ENCODE measurements around the gene ZNF556. TPM values are rescaled to one million over a fixed set of nuclear protein-coding genes. Genes with fewer than 3 reads are reported as not detected.

The ZNF556 gene
- total and polyA plus RNA-seq, 12 donors = 0.01 to 0.04 (median 0.03) TPM; not detected in 9

DNA sequence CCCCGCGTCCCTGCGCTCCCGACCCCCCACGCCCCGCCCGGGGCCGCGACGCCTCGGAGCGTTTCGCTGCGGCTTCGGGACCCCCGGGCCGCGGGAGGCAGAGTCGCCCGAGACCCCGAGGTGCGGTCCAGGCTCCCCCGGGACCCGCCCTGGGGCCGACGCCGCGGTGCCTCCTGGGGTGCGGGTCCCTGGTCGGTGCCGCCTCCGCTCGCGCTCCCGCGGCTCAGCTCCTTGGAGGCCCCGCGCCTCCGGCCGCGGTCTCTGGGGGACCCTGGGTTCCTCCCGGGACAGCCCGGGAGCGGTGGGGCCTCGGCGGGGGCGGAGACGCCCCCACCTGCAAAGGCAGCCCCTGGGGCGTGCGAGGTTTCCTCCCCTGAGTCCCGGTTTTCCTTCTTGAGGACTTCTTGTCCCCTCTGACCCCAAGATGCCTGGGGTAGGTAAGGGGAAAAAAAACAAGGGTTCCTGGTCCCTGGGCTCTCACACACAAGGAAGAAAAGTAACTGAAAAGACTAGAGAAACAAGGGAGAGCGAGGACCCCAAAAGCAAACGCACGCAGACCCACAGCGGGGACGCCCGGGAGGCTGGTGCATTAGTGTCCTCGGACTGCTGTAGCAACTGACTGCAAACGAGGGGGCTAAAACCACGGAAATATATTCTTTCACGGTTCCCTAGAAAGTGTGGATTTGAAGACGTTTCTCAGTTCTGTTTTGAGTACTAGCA is 25.1 kb upstream of the ZNF556 start:
- WGBS, 2 donors = 3 to 4% methylated on average over 54 to 62 of the region's 62 CpGs
- H3K27me3 ChIP-seq = no peaks in the 10 kb centered on the region
- DNase-seq (peak in 1 of 2 donors; percentile 31), ATAC-seq (no peak)
- TF ChIP-seq, protein P1, sequence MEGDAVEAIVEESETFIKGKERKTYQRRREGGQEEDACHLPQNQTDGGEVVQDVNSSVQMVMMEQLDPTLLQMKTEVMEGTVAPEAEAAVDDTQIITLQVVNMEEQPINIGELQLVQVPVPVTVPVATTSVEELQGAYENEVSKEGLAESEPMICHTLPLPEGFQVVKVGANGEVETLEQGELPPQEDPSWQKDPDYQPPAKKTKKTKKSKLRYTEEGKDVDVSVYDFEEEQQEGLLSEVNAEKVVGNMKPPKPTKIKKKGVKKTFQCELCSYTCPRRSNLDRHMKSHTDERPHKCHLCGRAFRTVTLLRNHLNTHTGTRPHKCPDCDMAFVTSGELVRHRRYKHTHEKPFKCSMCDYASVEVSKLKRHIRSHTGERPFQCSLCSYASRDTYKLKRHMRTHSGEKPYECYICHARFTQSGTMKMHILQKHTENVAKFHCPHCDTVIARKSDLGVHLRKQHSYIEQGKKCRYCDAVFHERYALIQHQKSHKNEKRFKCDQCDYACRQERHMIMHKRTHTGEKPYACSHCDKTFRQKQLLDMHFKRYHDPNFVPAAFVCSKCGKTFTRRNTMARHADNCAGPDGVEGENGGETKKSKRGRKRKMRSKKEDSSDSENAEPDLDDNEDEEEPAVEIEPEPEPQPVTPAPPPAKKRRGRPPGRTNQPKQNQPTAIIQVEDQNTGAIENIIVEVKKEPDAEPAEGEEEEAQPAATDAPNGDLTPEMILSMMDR (IDR thresholded peaks at IDR 0.05) = no peak
- H3K4me1 ChIP-seq = peaks cover 0 to 35% (median 18%) of the 10 kb centered on the region in 9 donors
- H3K27ac ChIP-seq = peak overlapping the region; percentile 88 to 97 (median 91)
- H3K9me3 ChIP-seq = peaks cover 0 to 53% (median 9%) of the 10 kb centered on the region in 11 donors
- intact Hi-C loops (cut with DNase I) = loop anchor here in 2 of 10 donors (1.0 to 2.0 kb wide), 2 partner anchors 59 kb away; partner anchors contain the start of gene SGTA (in 2 of the 2)
- H3K36me3 ChIP-seq = peaks cover 0 to 27% (median under 1%) of the 10 kb centered on the region in 9 donors
- peak overlapping the region; percentile 46 to 88 (median 72) for H3K4me3 ChIP-seq

DNA sequence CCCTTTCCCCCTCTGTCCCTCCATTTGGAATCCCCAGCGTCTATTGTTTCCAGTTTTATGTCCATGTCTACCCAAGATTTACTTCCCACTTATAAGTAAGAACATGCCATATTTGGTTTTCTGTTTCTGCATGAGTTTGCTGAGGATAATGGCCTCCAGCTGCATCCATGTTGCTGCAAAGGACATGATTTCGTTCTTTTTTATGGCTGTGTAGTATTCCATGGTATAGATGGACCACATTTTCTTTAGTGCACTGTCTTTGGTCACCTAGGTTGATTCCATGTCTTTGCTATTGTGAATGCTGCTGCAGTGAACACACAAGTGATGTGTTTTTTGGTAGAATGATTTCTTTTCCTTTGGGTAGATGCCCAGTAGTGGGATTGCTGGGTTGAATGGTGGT is 22.0 kb upstream of the ZNF556 start:
- intact Hi-C loops (cut with DNase I) = no loop called here
- H3K4me1 ChIP-seq = peaks cover 0 to 35% (median 18%) of the 10 kb centered on the region in 9 donors
- H3K27me3 ChIP-seq = no peaks in the 10 kb centered on the region
- H3K4me3 ChIP-seq = no peak overlapping the region
- H3K27ac ChIP-seq = peak overlapping the region in 1 of 10 donors; percentile 53
- ATAC-seq (no peak), DNase-seq (no peak)
- WGBS, 2 donors = 97 to 100% methylated on average over 2 of the region's 2 CpGs
- TF ChIP-seq, protein P1 (IDR thresholded peaks at IDR 0.05) = no peak
- H3K9me3 ChIP-seq = peaks cover 0 to 54% (median 18%) of the 10 kb centered on the region in 11 donors
- H3K36me3 ChIP-seq = peaks cover 0 to 37% (median 2%) of the 10 kb centered on the region in 9 donors

DNA sequence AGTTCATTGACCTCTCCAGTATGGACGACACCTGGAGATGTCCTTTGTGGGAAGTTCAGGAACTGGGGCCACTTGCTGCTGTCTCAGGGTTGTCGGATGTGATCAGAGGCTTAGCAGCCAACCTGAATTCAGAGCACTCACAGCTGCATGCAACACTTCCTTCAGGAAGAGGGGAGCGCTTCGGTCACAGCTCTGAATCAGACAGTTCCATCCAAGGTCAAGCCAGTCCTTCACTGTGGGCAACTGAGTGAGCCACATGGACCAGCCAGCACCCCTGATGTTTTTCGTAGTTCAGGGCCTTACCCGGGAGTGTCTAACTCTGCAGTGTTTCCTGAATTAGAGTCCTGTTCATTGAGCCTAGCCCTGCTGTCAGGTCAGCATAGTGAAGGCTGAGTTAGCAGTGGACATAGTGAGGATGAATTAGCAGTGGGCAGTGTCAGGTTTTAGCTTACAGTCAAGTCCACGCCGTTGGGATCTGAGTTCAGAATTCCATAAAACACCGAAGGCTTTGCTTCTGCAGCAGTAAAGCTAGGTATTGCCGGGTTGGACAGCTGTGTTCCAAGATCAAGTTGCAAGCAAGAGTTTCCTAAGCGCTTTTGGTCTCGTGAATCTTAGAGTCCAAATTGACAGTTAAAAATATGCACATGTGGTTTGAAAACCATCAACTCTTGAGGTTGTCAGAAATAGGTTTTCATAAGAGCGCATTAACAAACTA is 20.8 kb upstream of the ZNF556 start:
- no peak overlapping the region for H3K4me3 ChIP-seq
- H3K27me3 ChIP-seq = no peaks in the 10 kb centered on the region
- DNase-seq = no peak
- peaks cover 0 to 49% (median 13%) of the 10 kb centered on the region in 9 donors for H3K36me3 ChIP-seq
- WGBS, 2 donors = 81 to 84% methylated on average over 13 of the region's 13 CpGs
- H3K4me1 ChIP-seq = peaks cover 0 to 34% (median 18%) of the 10 kb centered on the region in 9 donors
- TF ChIP-seq, protein P1 (IDR thresholded peaks at IDR 0.05) = no peak
- intact Hi-C loops (cut with DNase I) = no loop called here
- peaks cover 0 to 67% (median 25%) of the 10 kb centered on the region in 11 donors for H3K9me3 ChIP-seq
- peak overlapping the region in 3 of 10 donors; percentile 13 to 53 (median 30) for H3K27ac ChIP-seq
- ATAC-seq = no peak

DNA sequence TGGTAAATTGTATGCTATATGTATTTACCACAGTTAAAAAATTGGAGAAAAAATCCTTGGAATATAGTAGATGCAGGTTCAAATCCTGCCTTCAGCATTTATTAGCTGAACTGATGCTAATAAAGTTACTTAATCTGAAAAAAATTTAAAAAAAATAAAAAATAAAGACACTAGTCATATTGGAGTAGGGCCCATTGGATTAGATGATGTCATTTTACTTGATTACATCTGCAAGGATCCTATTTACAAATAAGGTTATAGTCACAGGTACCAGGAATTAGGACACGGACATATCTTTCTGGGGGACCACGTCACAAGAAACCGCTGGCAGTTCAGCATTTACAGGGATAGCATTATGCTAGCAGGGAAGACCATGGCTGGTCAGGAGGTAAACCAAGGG is 19.6 kb upstream of the ZNF556 start:
- Histone ChIP-seq H3K9me3 (peaks cover 0 to 78% (median 33%) of the 10 kb centered on the region in 11 donors), H3K4me3 (no peak overlapping the region), H3K4me1 (peaks cover 0 to 27% (median 12%) of the 10 kb centered on the region in 9 donors), H3K36me3 (peaks cover 11 to 61% (median 25%) of the 10 kb centered on the region in 9 donors), H3K27me3 (no peaks in the 10 kb centered on the region), H3K27ac (no peak overlapping the region)
- intact Hi-C loops (cut with DNase I) = no loop called here
- TF ChIP-seq, protein P1 (IDR thresholded peaks at IDR 0.05) = no peak
- DNase-seq (no peak), ATAC-seq (no peak)
- WGBS, 2 donors = 99% methylated on average over 3 of the region's 3 CpGs

All from heart right ventricle (tissue), 16 donors.